ENCODE data around the gene TNNI2. TPM values are rescaled to one million over a fixed set of nuclear protein-coding genes. Genes with fewer than 3 reads are reported as not detected.

Gene TNNI2
- polyA plus RNA-seq, 1 donor from 2014 or later = not detected

GRCh38 chr11:1810761-1811160 lies 28.0 kb upstream of the TNNI2 start:
- TF ChIP-seq EP300 (conservative IDR thresholded peaks at IDR 0.05; ENCODE audit: poor library complexity, severe bottlenecking) (no peak), RAD21 (conservative IDR thresholded peaks at IDR 0.05) (no peak), CTCF (IDR thresholded peaks at IDR 0.05; ENCODE audit: poor library complexity, severe bottlenecking) (no peak), REST (IDR thresholded peaks at IDR 0.05; ENCODE audit: borderline replicate concordance) (no peak), SMC3 (conservative IDR thresholded peaks at IDR 0.05; ENCODE audit: poor library complexity) (no peak), EZH2 (IDR thresholded peaks at IDR 0.05; ENCODE audit: borderline replicate concordance, insufficient read depth, low read length, poor library complexity, severe bottlenecking) (no peak)
- H3K9ac ChIP-seq (ENCODE audit: low read length) = no peak overlapping the region
- no peak overlapping the region for H3K4me2 ChIP-seq (ENCODE audit: low read length)

GRCh38 chr11:1812274-1812673 lies 26.5 kb upstream of the TNNI2 start:
- H3K9me3 ChIP-seq (ENCODE audit: low read length) = peaks cover 3% of the 10 kb centered on the region
- H3K4me3 ChIP-seq (ENCODE audit: low read length) = no peak overlapping the region
- no peak overlapping the region for H3K4me2 ChIP-seq (ENCODE audit: low read length)
- no peaks in the 10 kb centered on the region for H4K20me1 ChIP-seq (ENCODE audit: insufficient read depth)
- no peak overlapping the region for H3K27ac ChIP-seq (ENCODE audit: low read length)
- no peaks in the 10 kb centered on the region for H3K79me2 ChIP-seq (replicated peaks; ENCODE audit: insufficient read depth, low read length)
- H3K27me3 ChIP-seq (ENCODE audit: insufficient read depth, low read depth, low read length) = no peaks in the 10 kb centered on the region
- H3K36me3 ChIP-seq (ENCODE audit: insufficient read depth, low read length) = no peaks in the 10 kb centered on the region
- no peaks in the 10 kb centered on the region for H3K9me2 ChIP-seq (ENCODE audit: insufficient read depth, low read length)
- H3K9ac ChIP-seq (ENCODE audit: low read length) = no peak overlapping the region
- TF ChIP-seq REST (IDR thresholded peaks at IDR 0.05; ENCODE audit: borderline replicate concordance) (no peak), EP300 (conservative IDR thresholded peaks at IDR 0.05; ENCODE audit: poor library complexity, severe bottlenecking) (no peak), POLR2AphosphoS5 (IDR thresholded peaks at IDR 0.05) (no peak), RAD21 (conservative IDR thresholded peaks at IDR 0.05) (no peak), MXI1 (conservative IDR thresholded peaks at IDR 0.05; ENCODE audit: poor library complexity, severe bottlenecking) (no peak), TAF1 (IDR thresholded peaks at IDR 0.05; ENCODE audit: low read depth) (no peak), EZH2 (IDR thresholded peaks at IDR 0.05; ENCODE audit: borderline replicate concordance, insufficient read depth, low read length, poor library complexity, severe bottlenecking) (no peak), SMC3 (conservative IDR thresholded peaks at IDR 0.05; ENCODE audit: poor library complexity) (no peak), CTCF (IDR thresholded peaks at IDR 0.05; ENCODE audit: poor library complexity, severe bottlenecking) (no peak)
- H3F3A ChIP-seq (ENCODE audit: insufficient read depth, low read length, poor library complexity, severe bottlenecking) = no peaks in the 10 kb centered on the region
- H2AFZ ChIP-seq (ENCODE audit: low read depth, low read length) = no peak overlapping the region

More at GRCh38 chr11:1810761-1811160, 28.0 kb upstream of the TNNI2 start:
- Histone ChIP-seq H3F3A (ENCODE audit: insufficient read depth, low read length, poor library complexity, severe bottlenecking) (no peaks in the 10 kb centered on the region), H3K79me2 (replicated peaks; ENCODE audit: insufficient read depth, low read length) (no peaks in the 10 kb centered on the region), H3K27me3 (ENCODE audit: insufficient read depth, low read depth, low read length) (no peaks in the 10 kb centered on the region), H4K20me1 (ENCODE audit: insufficient read depth) (no peaks in the 10 kb centered on the region), H2AFZ (ENCODE audit: low read depth, low read length) (no peak overlapping the region), H3K36me3 (ENCODE audit: insufficient read depth, low read length) (no peaks in the 10 kb centered on the region), H3K27ac (ENCODE audit: low read length) (no peak overlapping the region), H3K4me3 (ENCODE audit: low read length) (no peak overlapping the region), H3K9me2 (ENCODE audit: insufficient read depth, low read length) (no peaks in the 10 kb centered on the region), H3K9me3 (ENCODE audit: low read length) (peaks cover 3% of the 10 kb centered on the region)
